Astrocyte (in vitro differentiated cells and primary cell): ENCODE data around the gene ECSCR. TPM values are rescaled to one million over a fixed set of nuclear protein-coding genes. Genes with fewer than 3 reads are reported as not detected.

Experiments
- DNase-seq: peaks from one replicate; pipeline ENCODE4 v3.0.0-alpha.2; 2010; ENCODE audit warnings: low read depth
- FAIRE-seq: peaks from 2 replicates; lab custom pipeline; 2011; peaks lifted over from hg19 to GRCh38; lab: Jason Lieb, UNC
- H2AFZ ChIP-seq: 2 replicates; pipeline ENCODE4 v1.6.0; 2012; ENCODE audit warnings: low read depth, low read length, inconsistent platforms
- H3K27ac ChIP-seq: 2 replicates; pipeline ENCODE4 v1.5.1; 2011; ENCODE audit warnings: low read depth, low read length, inconsistent platforms
- H3K27me3 ChIP-seq: 2 replicates; pipeline ENCODE4 v1.6.0; 2011; ENCODE audit warnings: low read length, inconsistent platforms; ENCODE audit not compliant: insufficient read depth
- H3K36me3 ChIP-seq: 2 replicates; pipeline ENCODE4 v1.5.1; 2011; ENCODE audit warnings: low read length, inconsistent platforms; ENCODE audit not compliant: insufficient read depth
- H3K4me1 ChIP-seq: 2 replicates; pipeline ENCODE4 v1.5.1; 2011; ENCODE audit warnings: low read length, inconsistent platforms; ENCODE audit not compliant: insufficient read depth
- H3K4me2 ChIP-seq: 2 replicates; pipeline ENCODE4 v1.6.0; 2012; ENCODE audit warnings: low read length, inconsistent platforms
- H3K4me3 ChIP-seq: 2 replicates; pipeline ENCODE4 v1.5.1; 2011; ENCODE audit warnings: low read depth, mild to moderate bottlenecking, low read length, inconsistent platforms; ENCODE audit not compliant: insufficient read depth
- H3K79me2 ChIP-seq: 2 replicates; pipeline ENCODE4 v1.6.0; 2012; ENCODE audit warnings: mild to moderate bottlenecking, low read length, inconsistent platforms; ENCODE audit not compliant: insufficient read depth
- H3K9ac ChIP-seq: 2 replicates; pipeline ENCODE4 v1.6.0; 2012; ENCODE audit warnings: mild to moderate bottlenecking, low read length, inconsistent platforms
- H3K9me3 ChIP-seq: 2 replicates; pipeline ENCODE4 v1.5.1; 2012; ENCODE audit warnings: low read depth, mild to moderate bottlenecking, low read length, inconsistent platforms; ENCODE audit not compliant: insufficient read depth
- H4K20me1 ChIP-seq: 2 replicates; pipeline ENCODE4 v1.6.0; 2012; ENCODE audit warnings: low read length, inconsistent platforms; ENCODE audit not compliant: insufficient read depth
- H3K27ac Mint-ChIP-seq: one replicate; pipeline ENCODE4 v1.8.0; 2021; ENCODE audit warnings: mild to moderate bottlenecking, mixed read lengths; ENCODE audit not compliant: unreplicated experiment
- H3K27me3 Mint-ChIP-seq: one replicate; pipeline ENCODE4 v1.8.0; 2021; ENCODE audit warnings: low read depth, mixed read lengths; ENCODE audit not compliant: unreplicated experiment
- H3K36me3 Mint-ChIP-seq: one replicate; pipeline ENCODE4 v1.8.0; 2021; ENCODE audit warnings: low read depth, mixed read lengths; ENCODE audit not compliant: unreplicated experiment
- H3K4me1 Mint-ChIP-seq: one replicate; pipeline ENCODE4 v1.8.0; 2021; ENCODE audit warnings: low read depth, mixed read lengths; ENCODE audit not compliant: unreplicated experiment
- H3K4me3 Mint-ChIP-seq: one replicate; pipeline ENCODE4 v1.8.0; 2021; ENCODE audit warnings: mild to moderate bottlenecking, moderate library complexity, mixed read lengths; ENCODE audit not compliant: unreplicated experiment
- H3K9me3 Mint-ChIP-seq: one replicate; pipeline ENCODE4 v1.8.0; 2021; ENCODE audit warnings: mild to moderate bottlenecking, mixed read lengths; ENCODE audit not compliant: unreplicated experiment
- CTCF ChIP-seq: IDR thresholded peaks from 2 replicates; pipeline ENCODE4 v1.5.1; 2011; ENCODE audit warnings: low read depth, mild to moderate bottlenecking, inconsistent platforms, low read length, moderate library complexity; ENCODE audit not compliant: insufficient read depth
- EZH2 ChIP-seq: IDR thresholded peaks from 2 replicates; pipeline ENCODE4 v1.6.1; 2012; ENCODE audit warnings: mild to moderate bottlenecking, low read length, inconsistent platforms; ENCODE audit not compliant: insufficient read depth
- total RNA-seq: library from RNA; stranded (reverse); gene quantifications from 2 replicates; pipeline ENCODE4 v1.2.1, GENCODE V29; 2021

ECSCR gene
- total RNA-seq, 1 donor from 2014 or later = 1.00 TPM

GRCh38 chr5:139407517-139407916, 55.0 kb downstream of the ECSCR start:
- H3K4me3 Mint-ChIP-seq = no peak overlapping the region
- H3K27ac ChIP-seq = no peak overlapping the region
- H3K4me3 ChIP-seq = no peak overlapping the region
- no peaks in the 10 kb centered on the region for H3K36me3 ChIP-seq
- H3K9me3 Mint-ChIP-seq = no peaks in the 10 kb centered on the region
- no peaks in the 10 kb centered on the region for H4K20me1 ChIP-seq
- no peaks in the 10 kb centered on the region for H3K79me2 ChIP-seq
- H3K27me3 Mint-ChIP-seq = no peaks in the 10 kb centered on the region
- no peak overlapping the region for H2AFZ ChIP-seq
- FAIRE-seq = no peak
- H3K4me2 ChIP-seq = no peak overlapping the region
- H3K36me3 Mint-ChIP-seq = peaks cover 5% of the 10 kb centered on the region
- no peak for TF ChIP-seq EZH2
- TF ChIP-seq CTCF = no peak
- peaks cover 2% of the 10 kb centered on the region for H3K4me1 Mint-ChIP-seq
- H3K9me3 ChIP-seq = no peaks in the 10 kb centered on the region
- no peak overlapping the region for H3K27ac Mint-ChIP-seq
- no peak overlapping the region for H3K9ac ChIP-seq
- peaks cover 9% of the 10 kb centered on the region for H3K4me1 ChIP-seq
- H3K27me3 ChIP-seq = no peaks in the 10 kb centered on the region
- no peak for DNase-seq

GRCh38 chr5:139406963-139407362, 55.6 kb downstream of the ECSCR start:
- H3K9ac ChIP-seq = no peak overlapping the region
- Mint-ChIP-seq H3K4me3 (no peak overlapping the region), H3K4me1 (peaks cover 2% of the 10 kb centered on the region), H3K27ac (no peak overlapping the region), H3K9me3 (no peaks in the 10 kb centered on the region), H3K36me3 (peaks cover under 1% of the 10 kb centered on the region), H3K27me3 (no peaks in the 10 kb centered on the region)
- no peak overlapping the region for H3K4me3 ChIP-seq
- H2AFZ ChIP-seq = no peak overlapping the region
- no peak overlapping the region for H3K4me2 ChIP-seq
- H4K20me1 ChIP-seq = no peaks in the 10 kb centered on the region
- DNase-seq = no peak
- TF ChIP-seq EZH2 (no peak), CTCF (no peak)
- no peaks in the 10 kb centered on the region for H3K9me3 ChIP-seq
- no peak overlapping the region for H3K27ac ChIP-seq
- H3K4me1 ChIP-seq = peaks cover 9% of the 10 kb centered on the region
- no peaks in the 10 kb centered on the region for H3K27me3 ChIP-seq
- H3K36me3 ChIP-seq = no peaks in the 10 kb centered on the region
- no peaks in the 10 kb centered on the region for H3K79me2 ChIP-seq
- no peak for FAIRE-seq

- Mint-ChIP-seq H3K4me3 (peak overlapping the region; percentile 97), H3K27me3 (no peaks in the 10 kb centered on the region), H3K4me1 (peaks cover 2% of the 10 kb centered on the region), H3K36me3 (peaks cover under 1% of the 10 kb centered on the region), H3K27ac (peak overlapping the region; percentile 100), H3K9me3 (no peaks in the 10 kb centered on the region)
- H3K79me2 ChIP-seq = no peaks in the 10 kb centered on the region
- peak overlapping the region; percentile 92 for H3K27ac ChIP-seq
- no peak for FAIRE-seq
- no peaks in the 10 kb centered on the region for H4K20me1 ChIP-seq
- no peaks in the 10 kb centered on the region for H3K36me3 ChIP-seq
- peak overlapping the region; percentile 90 for H3K4me2 ChIP-seq
- no peak for DNase-seq
- H3K9ac ChIP-seq = peak overlapping the region; percentile 83
- no peaks in the 10 kb centered on the region for H3K27me3 ChIP-seq
- TF ChIP-seq CTCF = no peak
- TF ChIP-seq EZH2 = no peak
- H2AFZ ChIP-seq = peak overlapping the region; percentile 82
- peak overlapping the region; percentile 65 for H3K4me3 ChIP-seq
- H3K9me3 ChIP-seq = no peaks in the 10 kb centered on the region
- H3K4me1 ChIP-seq = peaks cover 9% of the 10 kb centered on the region
Observed at GRCh38 chr5:139404484-139404840, 58.1 kb downstream of the ECSCR start.
